Fibroblast of skin of right biceps (primary cell): ENCODE data around the gene GARNL3.

Source experiments
- DNase-seq: peaks from one replicate; pipeline ENCODE4 v3.0.0-alpha.2; 2013

Gene GARNL3

DNA sequence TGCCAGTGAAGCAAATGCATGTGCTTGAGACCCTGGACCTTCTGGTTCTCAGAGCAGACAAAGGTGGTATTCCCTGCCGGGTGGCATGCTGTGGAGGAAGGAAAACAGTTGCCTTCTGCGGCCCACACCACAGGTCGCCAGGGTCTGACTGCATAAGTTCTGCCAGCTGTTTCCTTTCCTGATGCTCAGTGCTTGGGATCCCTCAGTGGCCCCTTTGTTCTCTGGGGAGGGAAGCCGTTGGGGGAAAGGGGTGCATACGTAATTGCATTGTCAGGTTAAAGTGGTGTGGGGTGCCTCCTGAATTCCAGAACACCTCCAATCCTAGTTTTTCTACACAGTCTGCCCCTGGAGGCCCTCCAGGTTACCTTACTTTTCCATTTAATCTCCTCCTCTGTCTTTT lies 89.3 kb downstream of the GARNL3 start:
- DNase-seq = no peak

GRCh38 chr9:127356906-127357305 lies 92.3 kb downstream of the GARNL3 start:
- no peak for DNase-seq

DNA sequence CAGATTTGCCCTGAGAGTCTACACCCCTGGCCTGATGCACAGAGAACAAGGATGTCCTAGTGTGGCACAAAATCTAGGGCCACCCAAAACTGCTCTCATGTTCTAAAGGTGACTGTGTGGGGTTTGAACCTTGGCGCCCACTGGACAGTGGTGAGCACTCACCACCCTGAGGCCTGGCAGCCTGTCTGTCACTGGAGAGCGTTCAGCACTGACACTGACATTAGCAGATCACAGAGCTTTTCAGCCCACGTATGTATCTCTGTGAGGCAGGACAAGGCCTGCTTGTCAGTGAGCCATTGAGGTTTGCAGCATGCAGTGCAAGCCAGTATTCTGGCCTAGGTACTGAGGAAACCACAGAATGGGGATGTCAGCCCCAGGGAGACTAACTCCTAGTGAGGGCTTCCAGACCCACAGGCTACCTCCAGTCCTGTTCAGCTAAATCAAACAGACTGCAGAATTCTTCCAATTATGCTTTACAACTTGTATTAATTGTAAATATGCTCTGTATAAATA lies 93.5 kb downstream of the GARNL3 start:
- DNase-seq = no peak

GRCh38 chr9:127358770-127359169 lies 94.2 kb downstream of the GARNL3 start:
- no peak for DNase-seq

GRCh38 chr9:127360250-127360649 lies 95.7 kb downstream of the GARNL3 start:
- DNase-seq = no peak

DNA sequence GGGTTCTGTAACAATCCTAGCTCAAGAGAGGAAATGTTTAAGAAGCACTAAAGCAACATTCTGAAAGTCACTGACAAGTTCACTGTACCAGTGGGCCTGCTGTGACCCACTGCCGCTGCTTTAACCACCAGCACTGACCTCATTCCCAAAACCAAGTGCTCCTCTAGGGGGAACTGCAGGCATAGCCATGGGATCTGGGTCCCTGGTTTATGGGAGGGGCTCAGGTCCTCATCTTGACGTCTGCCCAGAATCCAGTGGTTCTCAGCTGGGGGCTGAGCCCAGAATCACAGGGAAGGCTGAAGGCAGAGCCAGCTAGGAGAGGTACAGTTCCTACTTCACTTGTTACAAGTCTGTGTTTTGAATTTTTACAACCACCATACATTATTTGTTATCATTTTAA lies 96.3 kb downstream of the GARNL3 start:
- DNase-seq = peak; percentile 23

DNA sequence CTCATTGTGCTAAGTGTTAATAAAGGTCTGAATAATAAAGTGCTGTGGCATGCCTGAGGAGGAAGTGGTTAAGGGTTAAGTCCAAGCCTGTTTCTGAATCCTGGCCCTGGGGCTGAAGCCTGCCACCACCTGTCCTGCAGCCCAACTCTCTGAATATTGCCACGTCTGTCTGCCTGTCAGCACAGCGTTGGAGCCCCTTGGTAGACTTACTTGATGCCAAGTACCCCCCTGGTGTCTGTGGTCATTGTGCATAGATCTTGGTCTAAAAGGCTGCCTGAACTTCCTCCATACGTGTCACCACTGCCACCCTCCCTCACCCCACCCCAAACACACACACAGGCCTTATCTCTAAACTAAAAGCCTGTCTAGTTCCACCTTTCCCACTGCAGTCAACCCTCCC lies 97.0 kb downstream of the GARNL3 start:
- no peak for DNase-seq

DNA sequence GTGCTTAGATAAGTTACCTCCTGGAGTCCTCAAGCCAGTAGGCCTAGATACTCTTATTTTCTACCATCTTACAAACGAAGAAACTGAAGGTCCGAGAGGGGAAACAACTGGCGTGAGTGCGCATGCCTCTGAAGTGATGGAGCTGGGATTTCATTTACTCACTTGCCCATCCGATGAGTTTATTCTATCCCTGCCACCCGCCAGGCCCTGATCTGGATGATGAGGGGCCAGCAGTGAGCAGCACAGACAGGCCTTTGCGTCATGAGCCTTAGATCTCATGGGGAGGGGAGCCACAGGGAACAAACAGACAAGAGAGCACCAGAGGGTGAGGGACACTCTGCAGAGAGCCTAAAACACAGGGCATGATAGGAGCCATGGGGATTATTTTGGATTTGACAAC lies 98.3 kb downstream of the GARNL3 start:
- no peak for DNase-seq

DNA sequence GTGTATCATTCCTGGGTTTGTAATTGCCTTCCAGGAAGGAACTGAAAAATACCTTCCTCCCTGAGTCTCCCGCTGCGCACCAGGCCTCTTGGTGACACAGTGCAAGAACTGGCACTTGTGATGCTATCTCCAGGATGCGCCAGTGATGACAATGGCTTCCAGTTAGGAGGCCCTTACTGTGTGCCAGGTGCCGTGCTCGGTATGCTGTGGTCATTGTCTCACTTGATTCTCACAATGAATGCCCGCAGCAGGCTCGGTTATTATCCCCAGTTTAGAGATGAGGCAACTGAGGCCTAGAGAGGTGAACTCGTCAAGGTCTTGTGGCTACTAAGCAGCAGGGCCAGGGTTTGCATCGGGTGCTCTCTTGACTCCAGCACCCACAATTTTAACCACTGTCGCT lies 100.9 kb downstream of the GARNL3 start:
- no peak for DNase-seq

GRCh38 chr9:127366594-127366993 lies 102.0 kb downstream of the GARNL3 start:
- no peak for DNase-seq

GRCh38 chr9:127368852-127369402 lies 104.4 kb downstream of the GARNL3 start:
- no peak for DNase-seq

DNA sequence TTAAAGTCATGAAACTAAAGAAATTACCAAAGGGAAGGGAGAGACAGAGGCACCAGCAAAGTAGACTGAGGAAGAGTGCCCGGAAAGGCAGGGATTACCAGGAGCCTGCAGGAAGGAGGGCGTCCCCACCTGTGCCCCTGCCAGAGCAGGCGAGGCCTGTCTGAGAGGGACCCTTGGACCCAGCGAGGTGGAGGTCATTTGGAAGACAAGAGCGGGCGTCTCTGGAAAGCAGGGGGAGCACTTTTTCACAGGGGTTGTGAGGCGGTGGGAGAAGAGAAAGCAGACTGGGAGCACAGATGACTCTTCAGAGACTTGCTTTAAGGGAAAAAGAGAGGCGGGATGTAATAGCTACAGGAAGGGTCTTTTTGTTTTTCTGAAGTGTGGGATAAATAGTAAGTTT lies 104.9 kb downstream of the GARNL3 start:
- DNase-seq = no peak

DNA sequence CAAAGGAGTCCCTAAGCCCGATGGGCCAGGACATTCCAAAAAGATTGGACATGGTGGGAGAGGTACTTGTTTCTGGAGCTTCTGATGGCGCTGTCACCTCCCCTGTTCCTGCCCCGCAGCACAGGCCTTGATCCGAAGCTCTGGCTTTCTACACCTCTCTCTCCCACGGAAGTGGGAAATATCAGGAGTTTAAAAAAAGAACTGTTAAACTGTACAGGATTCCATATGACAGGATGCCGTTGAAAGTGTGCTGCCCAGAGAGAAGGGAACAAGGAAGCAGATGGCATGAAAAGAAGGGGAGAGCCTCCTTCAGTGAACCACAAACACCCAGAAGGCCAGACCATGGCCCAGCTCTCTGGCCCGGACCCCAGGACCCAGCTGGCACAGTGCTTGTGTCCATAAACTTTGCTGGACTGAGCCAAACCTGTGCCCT lies 105.6 kb downstream of the GARNL3 start:
- DNase-seq = no peak

DNA sequence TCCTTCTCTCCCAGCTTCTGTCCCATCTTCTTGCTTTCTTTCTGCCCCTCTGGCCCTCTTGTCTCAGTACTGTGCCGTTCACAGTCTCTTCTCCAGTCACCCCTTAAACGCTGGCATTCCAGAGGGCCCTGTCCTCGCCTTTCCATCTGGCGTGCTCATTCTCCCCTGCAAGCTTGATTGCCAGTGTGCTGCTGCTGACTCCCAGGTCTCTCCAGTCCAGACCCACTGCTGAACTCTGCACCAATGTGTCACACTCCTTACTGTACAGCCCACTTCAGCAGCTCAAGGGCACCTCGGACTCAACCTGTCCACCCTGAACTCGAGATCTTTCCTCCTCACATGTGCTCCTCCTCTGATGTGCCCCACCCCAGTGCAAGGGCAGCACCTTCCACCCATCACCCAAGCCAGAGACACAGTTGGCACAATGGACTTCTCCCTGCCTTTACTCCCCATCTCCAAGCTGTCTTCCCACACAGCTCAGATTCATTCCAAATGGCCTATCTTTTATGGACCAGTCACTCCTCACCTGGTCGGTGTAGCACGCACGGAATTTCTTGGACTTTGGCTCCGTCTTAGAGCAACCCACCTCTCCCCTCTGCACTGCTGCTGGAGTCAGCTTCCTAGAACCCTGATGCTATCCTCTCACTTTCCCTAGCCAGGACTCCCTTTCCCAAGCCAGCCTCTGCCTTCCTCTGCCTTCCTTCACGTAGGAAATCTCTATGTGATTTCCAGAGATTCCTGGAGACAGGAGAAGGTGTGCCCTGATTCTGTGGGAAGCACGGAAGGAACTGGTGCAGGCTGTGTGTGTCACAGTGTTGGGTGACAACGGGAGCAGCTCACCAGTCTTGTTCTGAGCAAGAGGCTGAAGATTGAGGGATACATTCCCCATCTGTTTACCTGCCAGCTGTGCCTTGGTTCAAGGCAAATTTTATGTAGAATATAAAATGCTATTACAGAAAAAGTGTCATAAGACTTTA lies 106.4 kb downstream of the GARNL3 start:
- DNase-seq = no peak

GRCh38 chr9:127380479-127380878 lies 115.9 kb downstream of the GARNL3 start:
- peak; percentile 11 for DNase-seq

GRCh38 chr9:127382541-127382940 lies 118.0 kb downstream of the GARNL3 start:
- DNase-seq = no peak

- no peak for DNase-seq
These were observed 119.6 kb downstream of the GARNL3 start for GRCh38 chr9:127384016-127384730.

GRCh38 chr9:127384901-127385300 lies 120.3 kb downstream of the GARNL3 start:
- no peak for DNase-seq

- no peak for DNase-seq
These were observed 121.7 kb downstream of the GARNL3 start for GRCh38 chr9:127386249-127386648.

DNA sequence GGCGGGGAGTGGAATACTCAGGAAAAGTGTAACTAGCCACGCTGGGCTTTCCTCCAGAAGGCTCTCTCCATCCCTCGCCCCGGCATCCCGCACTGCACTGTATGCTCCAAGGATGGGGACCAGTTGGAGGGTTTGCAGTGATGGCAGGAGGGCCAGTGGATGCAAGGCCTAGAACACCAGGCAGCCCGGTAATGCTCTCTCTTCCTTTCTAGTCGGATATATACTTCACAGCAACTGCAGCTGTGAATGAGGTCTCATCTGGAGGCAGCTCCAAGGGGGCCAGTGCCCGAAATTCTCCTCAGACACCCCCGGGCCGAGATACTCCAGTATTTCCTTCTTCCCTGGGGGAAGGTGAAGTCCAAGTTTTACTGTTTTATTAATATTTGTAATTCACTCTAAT lies 122.4 kb downstream of the GARNL3 start:
- DNase-seq = no peak

- DNase-seq = peak; percentile 97
These were observed 123.7 kb downstream of the GARNL3 start for GRCh38 chr9:127388037-127388855.

DNA sequence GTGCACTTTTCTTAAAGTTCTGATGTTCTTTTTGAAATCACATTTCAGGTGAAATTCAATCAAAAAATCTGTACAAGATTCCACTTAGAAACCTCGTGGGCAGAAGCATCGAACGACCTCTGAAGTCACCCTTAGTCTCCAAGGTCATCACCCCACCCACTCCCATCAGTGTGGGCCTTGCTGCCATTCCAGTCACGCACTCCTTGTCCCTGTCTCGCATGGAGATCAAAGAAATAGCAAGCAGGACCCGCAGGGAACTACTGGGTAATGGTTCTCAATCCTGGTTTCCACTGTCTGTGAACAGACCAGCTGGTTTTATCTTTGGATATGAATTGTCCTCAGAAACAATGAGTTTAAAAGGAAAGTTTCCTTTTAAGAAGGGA lies 124.3 kb downstream of the GARNL3 start:
- no peak for DNase-seq
